ENCODE results near the gene LARGE1.

Gene LARGE1

GRCh38 chr22:33521879-33522665 is 398.2 kb downstream of the LARGE1 start:
- H3K27ac Mint-ChIP-seq (ENCODE audit: low read depth), result no peak overlapping the region
- no peak overlapping the region for H3K4me3 Mint-ChIP-seq
- H3K4me1 Mint-ChIP-seq, result no peaks in the 10 kb centered on the region
- H3K36me3 Mint-ChIP-seq (ENCODE audit: insufficient read depth), result peaks cover 3% of the 10 kb centered on the region
- no peak for ATAC-seq (replicated peaks; ENCODE audit: extremely low read depth, poor library complexity, severe bottlenecking)
- no peak for DNase-seq (ENCODE audit: low spot score in 2 of 2)
- H3K27me3 Mint-ChIP-seq, result no peaks in the 10 kb centered on the region
- H3K9me3 Mint-ChIP-seq, result peaks cover 11% of the 10 kb centered on the region

GRCh38 chr22:33520904-33521780 is 399.1 kb downstream of the LARGE1 start:
- Mint-ChIP-seq H3K27ac (ENCODE audit: low read depth) (no peak overlapping the region), H3K9me3 (peaks cover 11% of the 10 kb centered on the region), H3K4me3 (no peak overlapping the region), H3K27me3 (no peaks in the 10 kb centered on the region), H3K36me3 (ENCODE audit: insufficient read depth) (peaks cover 3% of the 10 kb centered on the region), H3K4me1 (no peaks in the 10 kb centered on the region)
- DNase-seq (ENCODE audit: low spot score in 2 of 2), result no peak
- no peak for ATAC-seq (replicated peaks; ENCODE audit: extremely low read depth, poor library complexity, severe bottlenecking)

GRCh38 chr22:33519974-33520903 is 400.0 kb downstream of the LARGE1 start:
- Mint-ChIP-seq H3K27me3 (no peaks in the 10 kb centered on the region), H3K4me3 (peak overlapping the region; percentile 16), H3K4me1 (no peaks in the 10 kb centered on the region), H3K27ac (ENCODE audit: low read depth) (no peak overlapping the region), H3K9me3 (peaks cover 11% of the 10 kb centered on the region), H3K36me3 (ENCODE audit: insufficient read depth) (peaks cover 3% of the 10 kb centered on the region)
- DNase-seq (ENCODE audit: low spot score in 2 of 2) (no peak), ATAC-seq (replicated peaks; ENCODE audit: extremely low read depth, poor library complexity, severe bottlenecking) (no peak)

- DNase-seq (ENCODE audit: low spot score in 2 of 2), result no peak
Observed at GRCh38 chr22:33519071-33519973, 401.0 kb downstream of the LARGE1 start.

GRCh38 chr22:33518405-33518804 is 401.9 kb downstream of the LARGE1 start:
- H3K4me1 Mint-ChIP-seq, result no peaks in the 10 kb centered on the region
- peaks cover 11% of the 10 kb centered on the region for H3K9me3 Mint-ChIP-seq
- DNase-seq (ENCODE audit: low spot score in 2 of 2) (no peak), ATAC-seq (replicated peaks; ENCODE audit: extremely low read depth, poor library complexity, severe bottlenecking) (no peak)
- no peak overlapping the region for H3K27ac Mint-ChIP-seq (ENCODE audit: low read depth)
- peaks cover 3% of the 10 kb centered on the region for H3K36me3 Mint-ChIP-seq (ENCODE audit: insufficient read depth)
- no peaks in the 10 kb centered on the region for H3K27me3 Mint-ChIP-seq
- no peak overlapping the region for H3K4me3 Mint-ChIP-seq

More at GRCh38 chr22:33519071-33519973, 401.0 kb downstream of the LARGE1 start:
- Mint-ChIP-seq H3K27me3 (no peaks in the 10 kb centered on the region), H3K9me3 (peaks cover 11% of the 10 kb centered on the region), H3K36me3 (ENCODE audit: insufficient read depth) (peaks cover 3% of the 10 kb centered on the region), H3K4me1 (no peaks in the 10 kb centered on the region), H3K27ac (ENCODE audit: low read depth) (no peak overlapping the region), H3K4me3 (no peak overlapping the region)
- ATAC-seq (replicated peaks; ENCODE audit: extremely low read depth, poor library complexity, severe bottlenecking), result no peak

- Mint-ChIP-seq H3K9me3 (no peaks in the 10 kb centered on the region), H3K36me3 (ENCODE audit: insufficient read depth) (peaks cover 3% of the 10 kb centered on the region), H3K4me1 (no peaks in the 10 kb centered on the region), H3K4me3 (no peak overlapping the region), H3K27ac (ENCODE audit: low read depth) (no peak overlapping the region), H3K27me3 (no peaks in the 10 kb centered on the region)
- DNase-seq (ENCODE audit: low spot score in 2 of 2), result no peak
- no peak for ATAC-seq (replicated peaks; ENCODE audit: extremely low read depth, poor library complexity, severe bottlenecking)
Observed at GRCh38 chr22:33515795-33516194, 404.5 kb downstream of the LARGE1 start.

- Mint-ChIP-seq H3K27me3 (no peaks in the 10 kb centered on the region), H3K36me3 (ENCODE audit: insufficient read depth) (peaks cover 3% of the 10 kb centered on the region), H3K4me3 (no peak overlapping the region), H3K4me1 (no peaks in the 10 kb centered on the region), H3K9me3 (no peaks in the 10 kb centered on the region), H3K27ac (ENCODE audit: low read depth) (no peak overlapping the region)
- DNase-seq (ENCODE audit: low spot score in 2 of 2) (no peak), ATAC-seq (replicated peaks; ENCODE audit: extremely low read depth, poor library complexity, severe bottlenecking) (no peak)
Observed at GRCh38 chr22:33513388-33514338, 406.6 kb downstream of the LARGE1 start.

GRCh38 chr22:33512908-33513307 is 407.4 kb downstream of the LARGE1 start:
- Mint-ChIP-seq H3K4me1 (no peaks in the 10 kb centered on the region), H3K27me3 (no peaks in the 10 kb centered on the region), H3K36me3 (ENCODE audit: insufficient read depth) (no peaks in the 10 kb centered on the region), H3K4me3 (no peak overlapping the region), H3K9me3 (no peaks in the 10 kb centered on the region), H3K27ac (ENCODE audit: low read depth) (no peak overlapping the region)
- DNase-seq (ENCODE audit: low spot score in 2 of 2) (no peak), ATAC-seq (replicated peaks; ENCODE audit: extremely low read depth, poor library complexity, severe bottlenecking) (no peak)

- Mint-ChIP-seq H3K36me3 (ENCODE audit: insufficient read depth) (no peaks in the 10 kb centered on the region), H3K27me3 (no peaks in the 10 kb centered on the region), H3K4me3 (no peak overlapping the region), H3K4me1 (no peaks in the 10 kb centered on the region), H3K9me3 (no peaks in the 10 kb centered on the region), H3K27ac (ENCODE audit: low read depth) (no peak overlapping the region)
- DNase-seq (ENCODE audit: low spot score in 2 of 2) (no peak), ATAC-seq (replicated peaks; ENCODE audit: extremely low read depth, poor library complexity, severe bottlenecking) (no peak)
Observed at GRCh38 chr22:33510429-33510904, 409.8 kb downstream of the LARGE1 start.

- Mint-ChIP-seq H3K27me3 (no peaks in the 10 kb centered on the region), H3K27ac (ENCODE audit: low read depth) (no peak overlapping the region), H3K36me3 (ENCODE audit: insufficient read depth) (no peaks in the 10 kb centered on the region), H3K9me3 (no peaks in the 10 kb centered on the region), H3K4me3 (no peak overlapping the region), H3K4me1 (no peaks in the 10 kb centered on the region)
- ATAC-seq (replicated peaks; ENCODE audit: extremely low read depth, poor library complexity, severe bottlenecking), result no peak
- DNase-seq (ENCODE audit: low spot score in 2 of 2), result no peak
Observed at GRCh38 chr22:33504941-33505625, 415.2 kb downstream of the LARGE1 start.
